Measurements from ENCODE around the gene INSC. TPM values are rescaled to one million over a fixed set of nuclear protein-coding genes. Genes with fewer than 3 reads are reported as not detected.
A peak's percentile ranks its signal among the peaks of the same experiment; 100 is the strongest.

Gene INSC
- total RNA-seq, 2 donors from 2014 or later, result 0.52 to 3.6 TPM

DNA sequence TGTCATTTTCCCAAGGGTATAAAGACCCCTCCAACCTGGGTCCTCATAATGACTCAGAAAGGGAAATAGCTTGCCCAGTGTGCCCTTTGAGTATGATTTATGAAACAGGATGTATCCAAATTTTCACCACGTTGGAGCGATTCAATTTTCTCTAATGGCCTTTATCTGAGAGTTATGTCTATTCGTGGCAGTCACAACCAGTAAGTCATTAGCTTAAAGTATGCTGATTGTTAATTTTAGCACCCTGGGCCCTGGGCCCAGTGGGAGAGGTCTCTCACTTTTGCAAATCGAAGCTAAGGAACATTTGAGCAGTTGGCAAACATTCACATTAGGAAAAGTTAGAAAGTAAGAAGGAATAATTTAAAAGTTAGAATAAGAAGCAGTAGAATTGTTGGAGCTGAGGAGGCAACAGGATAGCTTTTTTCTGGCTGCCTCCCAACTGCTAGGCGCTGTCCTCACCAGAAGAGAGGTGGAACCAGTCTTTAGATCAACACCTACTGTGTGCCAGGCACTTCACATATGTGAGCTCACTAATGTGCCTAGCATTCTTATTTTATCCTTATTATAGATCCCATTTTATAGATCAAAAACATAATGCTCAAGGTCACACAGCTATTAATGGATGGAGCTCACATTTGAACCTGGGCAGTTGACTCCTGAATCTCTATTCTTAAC lies 24.5 kb downstream of the INSC start:
- TF ChIP-seq POLR2A (IDR thresholded peaks at IDR 0.05), result no peak
- TF ChIP-seq CTCF (IDR thresholded peaks at IDR 0.05), result no peak
- no peaks in the 10 kb centered on the region for H3K9me3 ChIP-seq
- no peaks in the 10 kb centered on the region for H3K4me1 ChIP-seq
- H3K27ac ChIP-seq, result no peak overlapping the region
- no peaks in the 10 kb centered on the region for H3K27me3 ChIP-seq
- H3K36me3 ChIP-seq (replicated peaks in 1 of 2; ENCODE audit: insufficient read depth in 1 of 2, low read depth in 2 of 2), result no peaks in the 10 kb centered on the region
- DNase-seq (no peak), ATAC-seq (no peak)
- H3K4me3 ChIP-seq, result no peak overlapping the region
- intact Hi-C loops (cut with DNase I), result no loop called here
- WGBS, 2 donors, result 55 to 62% methylated on average over 5 of the region's 5 CpGs

DNA sequence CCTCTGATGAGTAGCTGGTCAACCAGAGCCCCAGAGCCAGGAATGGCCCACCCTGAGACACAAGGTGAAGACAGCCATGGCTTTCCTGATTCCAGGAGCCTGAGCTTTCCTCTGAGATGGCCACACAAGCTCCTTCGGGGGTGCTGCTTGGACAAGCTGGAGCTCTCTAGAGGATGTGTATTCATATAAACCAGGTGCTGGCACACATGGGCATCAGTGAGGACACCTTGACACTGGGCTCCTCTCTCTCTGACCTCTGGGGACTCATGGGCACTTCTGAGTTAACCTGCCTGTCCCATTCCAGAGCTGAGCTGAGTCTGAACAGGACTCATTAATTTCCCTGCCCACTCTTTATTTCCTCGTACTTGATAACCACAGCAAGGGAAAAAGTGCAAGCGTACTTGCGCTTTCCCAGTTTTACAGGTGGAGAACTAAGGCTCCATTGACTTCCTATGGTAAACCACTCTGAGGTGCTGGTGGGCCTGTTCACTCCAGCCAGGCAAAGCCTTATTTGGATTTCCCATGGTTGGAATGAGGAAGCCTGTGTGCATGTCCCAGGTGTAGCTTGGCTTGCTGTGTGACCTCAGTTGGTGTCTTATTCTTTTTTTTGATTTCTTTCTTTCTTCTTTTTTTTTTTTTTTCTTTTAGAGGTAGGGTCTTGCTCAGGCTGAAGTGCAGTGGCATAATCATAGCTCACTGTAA lies 25.4 kb downstream of the INSC start:
- 75 to 93% methylated on average over 4 of the region's 4 CpGs for WGBS, 2 donors
- ATAC-seq (peak; percentile 70), DNase-seq (peak in 2 of 4 donors; percentile 13 to 16)
- H3K27ac ChIP-seq, result peak overlapping the region in 3 of 4 donors; percentile 13 to 26 (median 16)
- no peak overlapping the region for H3K4me3 ChIP-seq
- H3K4me1 ChIP-seq, result no peaks in the 10 kb centered on the region
- H3K36me3 ChIP-seq (replicated peaks in 1 of 2; ENCODE audit: insufficient read depth in 1 of 2, low read depth in 2 of 2), result no peaks in the 10 kb centered on the region
- intact Hi-C loops (cut with DNase I), result no loop called here
- TF ChIP-seq POLR2A (IDR thresholded peaks at IDR 0.05), result no peak
- H3K27me3 ChIP-seq, result no peaks in the 10 kb centered on the region
- H3K9me3 ChIP-seq, result no peaks in the 10 kb centered on the region

DNA sequence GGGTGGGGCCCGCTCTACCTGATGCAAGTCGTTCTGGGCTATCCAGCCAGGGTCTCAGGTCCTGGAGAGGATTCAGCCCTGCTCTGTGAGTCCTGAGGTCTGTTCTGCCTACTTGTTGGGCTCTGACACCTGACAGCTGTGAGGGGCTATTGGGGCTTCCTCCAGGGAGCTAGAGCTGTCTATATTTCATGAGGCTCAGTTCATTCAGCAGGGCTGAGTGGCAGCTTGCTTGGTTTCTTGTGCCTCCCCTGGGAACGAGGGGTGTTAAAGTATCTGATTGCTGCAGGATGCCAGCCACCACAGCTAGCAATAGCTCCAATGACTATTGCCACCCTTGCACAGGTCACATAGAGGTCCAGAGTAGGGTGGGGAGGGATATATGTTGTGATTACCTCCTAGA lies 26.7 kb downstream of the INSC start:
- WGBS, 2 donors, result 70 to 82% methylated on average over 2 to 3 of the region's 3 CpGs
- Histone ChIP-seq H3K27me3 (no peaks in the 10 kb centered on the region), H3K36me3 (replicated peaks in 1 of 2; ENCODE audit: insufficient read depth in 1 of 2, low read depth in 2 of 2) (no peaks in the 10 kb centered on the region), H3K4me3 (no peak overlapping the region), H3K9me3 (no peaks in the 10 kb centered on the region), H3K27ac (no peak overlapping the region), H3K4me1 (peaks cover 2% of the 10 kb centered on the region)
- intact Hi-C loops (cut with DNase I), result no loop called here
- DNase-seq (no peak), ATAC-seq (no peak)
- TF ChIP-seq CTCF (IDR thresholded peaks at IDR 0.05) (no peak), POLR2A (IDR thresholded peaks at IDR 0.05) (no peak)

DNA sequence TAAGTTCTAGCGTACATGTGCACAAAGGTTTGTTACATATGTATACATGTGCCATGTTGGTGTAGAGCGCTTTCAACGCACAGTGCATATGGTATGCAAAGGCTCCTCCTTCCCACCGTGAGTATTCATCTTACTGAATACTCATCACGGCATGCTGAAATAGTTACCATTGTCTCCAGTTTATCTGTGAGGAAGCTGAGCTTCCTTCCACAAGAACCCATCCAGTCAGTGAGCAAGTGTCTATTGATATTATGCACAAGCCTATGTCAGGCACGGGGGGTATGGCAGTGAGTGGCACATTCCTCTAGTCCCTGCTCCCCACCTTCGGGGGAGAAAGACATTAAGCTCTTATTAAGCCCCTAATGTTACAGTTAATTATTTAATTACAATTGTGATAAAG lies 28.1 kb downstream of the INSC start:
- no peak for ATAC-seq
- no peak for DNase-seq
- no peak overlapping the region for H3K27ac ChIP-seq
- TF ChIP-seq POLR2A (IDR thresholded peaks at IDR 0.05) (no peak), CTCF (IDR thresholded peaks at IDR 0.05) (no peak)
- no peaks in the 10 kb centered on the region for H3K9me3 ChIP-seq
- H3K4me1 ChIP-seq, result peaks cover 3% of the 10 kb centered on the region
- no peaks in the 10 kb centered on the region for H3K36me3 ChIP-seq (replicated peaks in 1 of 2; ENCODE audit: insufficient read depth in 1 of 2, low read depth in 2 of 2)
- no peaks in the 10 kb centered on the region for H3K27me3 ChIP-seq
- no peak overlapping the region for H3K4me3 ChIP-seq
- WGBS, 2 donors, result 70 to 82% methylated on average over 7 of the region's 7 CpGs
- intact Hi-C loops (cut with DNase I), result no loop called here

DNA sequence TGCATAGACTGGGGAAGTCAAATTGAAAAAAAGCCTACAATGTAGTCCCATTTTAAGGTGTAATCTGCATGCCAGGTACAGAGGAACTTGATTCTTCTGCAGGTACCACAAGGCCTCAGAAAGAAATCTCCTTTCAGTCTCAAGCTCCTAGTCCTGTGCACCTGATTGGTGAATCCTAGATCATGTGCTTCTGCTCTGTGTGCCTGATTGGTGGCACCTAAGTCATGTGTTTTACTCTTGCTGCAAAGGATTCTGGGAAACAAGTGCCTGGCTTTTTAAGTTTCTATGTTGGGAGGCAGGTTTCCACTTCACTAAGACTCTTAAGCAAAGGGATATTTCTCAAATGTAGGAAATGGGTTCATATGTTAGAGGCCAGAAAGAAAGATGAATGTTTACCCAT lies 29.1 kb downstream of the INSC start:
- intact Hi-C loops (cut with DNase I), result no loop called here
- Histone ChIP-seq H3K4me1 (peaks cover 3% of the 10 kb centered on the region), H3K4me3 (no peak overlapping the region), H3K27ac (no peak overlapping the region), H3K27me3 (no peaks in the 10 kb centered on the region), H3K9me3 (no peaks in the 10 kb centered on the region), H3K36me3 (replicated peaks in 1 of 2; ENCODE audit: insufficient read depth in 1 of 2, low read depth in 2 of 2) (no peaks in the 10 kb centered on the region)
- ATAC-seq (no peak), DNase-seq (no peak)
- TF ChIP-seq CTCF (IDR thresholded peaks at IDR 0.05) (no peak), POLR2A (IDR thresholded peaks at IDR 0.05) (no peak)

Measured in body of pancreas (tissue), 4 donors.